Measurements from ENCODE around the gene DICER1. TPM values are rescaled to one million over a fixed set of nuclear protein-coding genes. Genes with fewer than 3 reads are reported as not detected.

Gene DICER1
- total RNA-seq, 1 experiment from 2014 or later = 32.7 TPM

- Histone ChIP-seq H3K36me3 (ENCODE audit: control insufficient read depth, insufficient read depth, low read length) (peaks cover 7% of the 10 kb centered on the region; the same call in 1 of the 2 replicates), H3K27ac (ENCODE audit: low read length) (no peak overlapping the region), H3K4me3 (ENCODE audit: low read depth in 2 of 2, low read length in 2 of 2) (no peak overlapping the region), H3K27me3 (ENCODE audit: control insufficient read depth, insufficient read depth, low read length) (no peaks in the 10 kb centered on the region), H3K4me1 (ENCODE audit: control insufficient read depth, insufficient read depth, low read length) (no peaks in the 10 kb centered on the region), H3K9me3 (ENCODE audit: control insufficient read depth, insufficient read depth, low read depth, low read length) (no peaks in the 10 kb centered on the region)
- no peak for ATAC-seq
- POLR2A ChIA-PET = no interaction called here
- DNase-seq (ENCODE audit: low read depth, low spot score) = no peak
- BruUV-seq (replicated peaks) = no TSS peak
- CTCF ChIA-PET = no interaction called here
- in situ Hi-C loops (cut with HindIII; ENCODE audit: low pct_unique_long_range_greater_than_20kb, low sequenced_read_pairs) (no loop called here), intact Hi-C loops (cut with micrococcal nuclease; ENCODE audit: unreplicated experiment) (no loop called here)
- TF ChIP-seq POLR2AphosphoS5 (IDR thresholded peaks at IDR 0.05; ENCODE audit: low read depth, low read length) (no peak), REST (IDR thresholded peaks at IDR 0.05; ENCODE audit: insufficient read depth in 1 of 2, low read depth in 2 of 2, low read length in 1 of 2) (no peak), SIN3A (IDR thresholded peaks at IDR 0.05; ENCODE audit: borderline replicate concordance, insufficient read depth, low read depth, low read length) (no peak), CTCF (IDR thresholded peaks at IDR 0.05) (no peak), TCF7L2 (IDR thresholded peaks at IDR 0.05; ENCODE audit: low read depth, low read length) (no peak)
Measured at GRCh38 chr14:95088665-95089064, 68.7 kb downstream of the DICER1 start.

GRCh38 chr14:95087619-95088018 is 69.7 kb downstream of the DICER1 start:
- POLR2A ChIA-PET = no interaction called here
- intact Hi-C loops (cut with micrococcal nuclease; ENCODE audit: unreplicated experiment) = no loop called here
- ATAC-seq = no peak

More at GRCh38 chr14:95087619-95088018, 69.7 kb downstream of the DICER1 start:
- DNase-seq (ENCODE audit: low read depth, low spot score) = no peak
- Histone ChIP-seq H3K4me1 (ENCODE audit: control insufficient read depth, insufficient read depth, low read length) (no peaks in the 10 kb centered on the region), H3K9me3 (ENCODE audit: control insufficient read depth, insufficient read depth, low read depth, low read length) (no peaks in the 10 kb centered on the region), H3K27ac (ENCODE audit: low read length) (no peak overlapping the region), H3K4me3 (ENCODE audit: low read depth in 2 of 2, low read length in 2 of 2) (no peak overlapping the region), H3K36me3 (ENCODE audit: control insufficient read depth, insufficient read depth, low read length) (peaks cover 4% of the 10 kb centered on the region; the same call in 1 of the 2 replicates), H3K27me3 (ENCODE audit: control insufficient read depth, insufficient read depth, low read length) (no peaks in the 10 kb centered on the region)
- TF ChIP-seq CTCF (IDR thresholded peaks at IDR 0.05) (no peak), TCF7L2 (IDR thresholded peaks at IDR 0.05; ENCODE audit: low read depth, low read length) (no peak), POLR2AphosphoS5 (IDR thresholded peaks at IDR 0.05; ENCODE audit: low read depth, low read length) (no peak), SIN3A (IDR thresholded peaks at IDR 0.05; ENCODE audit: borderline replicate concordance, insufficient read depth, low read depth, low read length) (no peak), REST (IDR thresholded peaks at IDR 0.05; ENCODE audit: insufficient read depth in 1 of 2, low read depth in 2 of 2, low read length in 1 of 2) (no peak)
- in situ Hi-C loops (cut with HindIII; ENCODE audit: low pct_unique_long_range_greater_than_20kb, low sequenced_read_pairs) = no loop called here
- CTCF ChIA-PET = no interaction called here
- no TSS peak for BruUV-seq (replicated peaks)
